HCT116 (cell line): ENCODE results near the gene CHTOP.

ENCODE experiments used
- CEBPB ChIP-seq: IDR thresholded peaks from 2 replicates; pipeline ENCODE4 v1.6.1; 2012; ENCODE audit warnings: low read depth
- CTCF ChIP-seq, 3 experiments: fragments of 200-600 bp in 1 of 3; sonication (generic) in 1 of 3; IDR thresholded peaks in 2 of 3; conservative IDR thresholded peaks in 1 of 3; 2 replicates each; pipeline ENCODE4 v1.5.1; 2012 to 2017; ENCODE audit warnings: low read depth in 2 of 3, low read length in 2 of 3, antibody characterized with exemption in 1 of 3, borderline replicate concordance in 1 of 3, control low read depth in 1 of 3, mild to moderate bottlenecking in 1 of 3, mixed read lengths in 1 of 3, mixed run types in 1 of 3, moderate library complexity in 1 of 3; ENCODE audit not compliant: insufficient read depth in 1 of 3
- ELF1 ChIP-seq: IDR thresholded peaks from 2 replicates; pipeline ENCODE4 v1.6.1; 2012; ENCODE audit warnings: low read depth, borderline replicate concordance
- EZH2 ChIP-seq: fragments of 200-600 bp; sonication (generic); IDR thresholded peaks from 2 replicates; pipeline ENCODE4 v1.6.1; 2017; ENCODE audit warnings: antibody characterized with exemption, mixed run types
- EZH2phosphoT487 ChIP-seq: fragments of 200-600 bp; IDR thresholded peaks from 2 replicates; pipeline ENCODE4 v1.6.1; 2018; ENCODE audit warnings: antibody characterized with exemption, borderline replicate concordance
- POLR2A ChIP-seq: IDR thresholded peaks from 2 replicates; pipeline ENCODE4 v1.7.0; 2011; ENCODE audit warnings: borderline replicate concordance; ENCODE audit not compliant: insufficient read depth, insufficient read length; ENCODE audit errors: extremely low read depth
- POLR2AphosphoS5 ChIP-seq: IDR thresholded peaks from 2 replicates; pipeline ENCODE4 v1.6.1; 2011; ENCODE audit warnings: mild to moderate bottlenecking, low read depth, low read length, moderate library complexity
- RAD21 ChIP-seq: IDR thresholded peaks from 2 replicates; pipeline ENCODE4 v1.6.1; 2012; ENCODE audit warnings: low read depth, mild to moderate bottlenecking
- TCF7L2 ChIP-seq: IDR thresholded peaks from 2 replicates; pipeline ENCODE4 v1.7.0; 2011; ENCODE audit warnings: borderline replicate concordance, inconsistent platforms; ENCODE audit not compliant: insufficient read depth, insufficient read length; ENCODE audit errors: extremely low read depth

- TF ChIP-seq EZH2 (no peak), CTCF (IDR thresholded peaks at IDR 0.05 in 2 of 3, conservative IDR thresholded peaks at IDR 0.05 in 1 of 3; ENCODE audit: borderline replicate concordance in 1 of 3, insufficient read depth in 1 of 3, low read depth in 2 of 3, low read length in 2 of 3) (no peak), POLR2A (no peak), POLR2AphosphoS5 (no peak), TCF7L2 (no peak), ELF1 (no peak), CEBPB (no peak), RAD21 (no peak), EZH2phosphoT487 (no peak)
Measured at GRCh38 chr1:153693466-153693865, 59.6 kb downstream of the CHTOP start.
